Measurements from ENCODE around the gene USP5. TPM values are rescaled to one million over a fixed set of nuclear protein-coding genes. Genes with fewer than 3 reads are reported as not detected.
"Not testable (repeated sequence)": the region's sequence is repeated elsewhere in the genome, so short reads cannot be mapped to it uniquely, and the experiment has no call there.

Gene USP5
- polyA plus RNA-seq, 1 of the 3 experiments (the other 2 are of a cell fraction) = 97.2 TPM

GRCh38 chr12:6869049-6870021 lies 17.4 kb downstream of the USP5 start:
- Histone ChIP-seq H3K9me3 (no peaks in the 10 kb centered on the region), H3K27ac (ENCODE audit: low read depth in 2 of 2, low read length in 1 of 2) (peak overlapping the region; percentile 84 to 95; a peak in 2 of 4 replicates), H3K79me2 (ENCODE audit: insufficient read depth) (peaks cover 57% of the 10 kb centered on the region), H3K4me2 (peak overlapping the region; percentile 99), H3K27me3 (ENCODE audit: insufficient read depth) (no peaks in the 10 kb centered on the region), H3K9me2 (no peaks in the 10 kb centered on the region), H3K4me1 (ENCODE audit: control insufficient read depth in 1 of 2, insufficient read depth in 2 of 2, low read depth in 1 of 2, low read length in 1 of 2) (peaks cover 34 to 46% of the 10 kb centered on the region in 2 experiments), H3K4me3 (ENCODE audit: low read depth in 2 of 2, low read length in 1 of 2) (peak overlapping the region; percentile 91 to 99), H3K9ac (peak overlapping the region; percentile 100), H3K36me3 (replicated peaks in 1 of 2; ENCODE audit: control insufficient read depth in 1 of 2, insufficient read depth in 2 of 2, low read length in 1 of 2) (peaks cover 16 to 30% of the 10 kb centered on the region in 2 experiments), H4K20me1 (ENCODE audit: insufficient read depth) (peaks cover 44% of the 10 kb centered on the region), H3F3A (replicated peaks; ENCODE audit: insufficient read depth) (peaks cover 41% of the 10 kb centered on the region), H2AFZ (ENCODE audit: low read depth) (no peak overlapping the region)
- WGBS (ENCODE audit: low lambda C conversion rate) = 40% methylated on average over 9 of the region's 12 CpGs
- peak; percentile 82 for DNase-seq
- ChIA-PET POLR2A (interaction anchor here (0.6 to 2.6 kb wide), 15 partner anchors 10 to 146 kb away, joined by 3 to 19 read pairs (median 4); partner anchors contain the start of genes C12orf57, CDCA3, COPS7A and MLF2), CTCF (interaction anchor here (0.6 to 10.9 kb wide), 35 partner anchors 9 to 318 kb away, joined by 3 to 164 read pairs (median 5); partner anchors contain the start of genes C12orf57, CDCA3, ENO2 and LRRC23)
- TF ChIP-seq RAD21 (IDR thresholded peaks at IDR 0.05; ENCODE audit: low read length) (peak; percentile 73), EP300 (IDR thresholded peaks at IDR 0.05; ENCODE audit: borderline replicate concordance in 1 of 2, low read depth in 1 of 2, low read length in 1 of 2) (no peak), MAX (IDR thresholded peaks at IDR 0.05; ENCODE audit: low read depth) (0 out of 2 replicates have a peak, but pooled peaks have one; percentile 18), REST (IDR thresholded peaks at IDR 0.05; ENCODE audit: low read depth, low read length) (no peak), CTCF (IDR thresholded peaks at IDR 0.05) (peak; percentile 91), PBX3 (IDR thresholded peaks at IDR 0.05) (no peak; the same call in 1 of the 2 replicates), SIN3A (IDR thresholded peaks at IDR 0.05; ENCODE audit: borderline replicate concordance, low read depth, low read length) (0 out of 2 replicates have a peak, but pooled peaks have one; percentile 44), MXI1 (IDR thresholded peaks at IDR 0.05; ENCODE audit: low read depth, low read length) (no peak), SMC3 (IDR thresholded peaks at IDR 0.05; ENCODE audit: low read depth, low read length) (peak; percentile 42)

- not testable (repeated sequence) for H3K4me3 ChIP-seq (ENCODE audit: low read depth in 2 of 2, low read length in 1 of 2); H3K27me3 ChIP-seq (ENCODE audit: insufficient read depth); H3K9me3 ChIP-seq; H2AFZ ChIP-seq (ENCODE audit: low read depth); H3K9me2 ChIP-seq; DNase-seq; H3K9ac ChIP-seq
- H3K79me2 ChIP-seq (ENCODE audit: insufficient read depth) = peaks cover 66% of the 10 kb centered on the region
- WGBS (ENCODE audit: low lambda C conversion rate) = 100% methylated on average over 2 of the region's 4 CpGs
- H3K4me1 ChIP-seq (ENCODE audit: control insufficient read depth in 1 of 2, insufficient read depth in 2 of 2, low read depth in 1 of 2, low read length in 1 of 2) = peaks cover 38 to 46% of the 10 kb centered on the region in 2 experiments
- peak overlapping the region in 1 of 2 experiments; percentile 16; a peak in 1 of 4 replicates for H3K27ac ChIP-seq (ENCODE audit: low read depth in 2 of 2, low read length in 1 of 2)
- H4K20me1 ChIP-seq (ENCODE audit: insufficient read depth) = peaks cover 44% of the 10 kb centered on the region
- H3F3A ChIP-seq (replicated peaks; ENCODE audit: insufficient read depth) = peaks cover 41% of the 10 kb centered on the region
- peaks cover 20 to 22% of the 10 kb centered on the region in 2 experiments for H3K36me3 ChIP-seq (replicated peaks in 1 of 2; ENCODE audit: control insufficient read depth in 1 of 2, insufficient read depth in 2 of 2, low read length in 1 of 2)
- POLR2A ChIA-PET = interaction anchor here (1.4 to 2.2 kb wide), 4 partner anchors 14 to 146 kb away, joined by 3 to 13 read pairs (median 4); partner anchors contain the start of genes C12orf57, COPS7A and RNU7-1
- peak overlapping the region; percentile 99; the same call in 1 of the 2 replicates for H3K4me2 ChIP-seq
- CTCF ChIA-PET = interaction anchor here (0.9 to 10.9 kb wide), 13 partner anchors 13 to 171 kb away, joined by 3 to 164 read pairs (median 13); partner anchors contain the start of genes CDCA3, ENO2, LRRC23 and MLF2
Observed at GRCh38 chr12:6870304-6870703, 18.4 kb downstream of the USP5 start.
